BE2C (cell line): ENCODE data around the gene MGA.

Source experiments
- DNase-seq: peaks from one replicate; pipeline ENCODE4 v3.0.0-alpha.2; 2020
- H3K27me3 ChIP-seq: fragments of 250-450 bp; sonication (Bioruptor Pico); 2 replicates; pipeline ENCODE4 v1.5.1; 2020; ENCODE audit warnings: mild to moderate bottlenecking
- H3K36me3 ChIP-seq: fragments of 250-450 bp; sonication (Bioruptor Pico); 2 replicates; pipeline ENCODE4 v1.5.1; 2020; ENCODE audit warnings: mild to moderate bottlenecking
- H3K4me1 ChIP-seq: fragments of 250-450 bp; sonication (Bioruptor Pico); 2 replicates; pipeline ENCODE4 v1.5.1; 2020
- H3K4me3 ChIP-seq: 2 replicates; pipeline ENCODE4 v1.5.1; 2011; ENCODE audit warnings: low read depth, low read length
- H3K9me3 ChIP-seq: fragments of 250-450 bp; sonication (Bioruptor Pico); 2 replicates; pipeline ENCODE4 v1.5.1; 2020
- CTCF ChIP-seq: IDR thresholded peaks from 2 replicates; pipeline ENCODE4 v1.5.1; 2012; ENCODE audit warnings: mild to moderate bottlenecking, low read depth, low read length

MGA gene

DNA sequence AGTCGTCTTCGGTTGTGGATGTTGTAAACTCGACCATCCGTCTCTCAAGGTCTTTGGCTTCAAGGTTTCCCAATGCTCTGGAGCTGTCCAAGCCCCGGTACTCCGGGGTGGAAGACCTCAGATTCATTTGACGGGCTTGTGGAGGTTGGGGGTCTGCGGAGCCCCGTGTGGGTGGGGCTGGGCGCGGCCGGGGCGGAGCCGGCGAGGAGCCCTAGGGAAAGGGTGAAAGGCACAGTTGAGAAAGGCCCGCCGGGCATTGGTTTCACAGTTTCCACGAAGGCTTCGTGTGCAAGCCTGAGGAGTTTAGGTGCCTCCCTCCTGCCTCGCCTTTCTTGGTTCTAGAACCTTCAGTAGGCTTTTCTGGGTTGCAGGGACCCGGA is 360 bp upstream of the MGA start:
- Histone ChIP-seq H3K9me3 (peaks cover 5% of the 10 kb centered on the region; the same call in 1 of the 2 replicates), H3K36me3 (no peaks in the 10 kb centered on the region), H3K4me1 (no peaks in the 10 kb centered on the region; the same call in 1 of the 2 replicates), H3K27me3 (no peaks in the 10 kb centered on the region), H3K4me3 (peak overlapping the region; percentile 58; the same call in 1 of the 2 replicates)
- DNase-seq = no peak
- no peak for TF ChIP-seq CTCF

DNA sequence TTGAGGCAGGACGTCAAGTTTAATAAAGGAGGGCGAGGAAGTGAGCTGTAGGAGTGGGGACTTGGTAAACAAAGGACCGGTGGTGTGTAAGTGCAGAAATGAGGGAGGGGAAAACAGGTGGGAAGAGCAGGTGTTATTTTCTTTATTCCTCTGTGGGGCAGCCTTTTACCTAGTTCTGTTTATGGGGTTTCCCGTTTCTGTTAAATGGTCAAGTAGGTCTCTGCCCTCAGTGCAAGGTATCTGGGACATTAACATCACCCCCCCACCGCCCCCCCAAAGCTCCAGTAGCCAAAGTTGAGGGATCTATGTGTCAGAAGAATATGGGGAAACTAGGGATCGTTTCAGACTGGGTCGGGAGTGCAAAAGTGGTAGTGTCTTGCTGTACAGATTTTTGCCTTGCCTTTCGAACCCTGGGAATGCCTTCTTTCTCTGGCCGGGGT is 893 bp downstream of the MGA start:
- Histone ChIP-seq H3K9me3 (peaks cover 5% of the 10 kb centered on the region; the same call in 1 of the 2 replicates), H3K4me3 (peak overlapping the region; percentile 58), H3K4me1 (no peaks in the 10 kb centered on the region; the same call in 1 of the 2 replicates), H3K36me3 (no peaks in the 10 kb centered on the region), H3K27me3 (no peaks in the 10 kb centered on the region)
- DNase-seq = no peak
- no peak for TF ChIP-seq CTCF

DNA sequence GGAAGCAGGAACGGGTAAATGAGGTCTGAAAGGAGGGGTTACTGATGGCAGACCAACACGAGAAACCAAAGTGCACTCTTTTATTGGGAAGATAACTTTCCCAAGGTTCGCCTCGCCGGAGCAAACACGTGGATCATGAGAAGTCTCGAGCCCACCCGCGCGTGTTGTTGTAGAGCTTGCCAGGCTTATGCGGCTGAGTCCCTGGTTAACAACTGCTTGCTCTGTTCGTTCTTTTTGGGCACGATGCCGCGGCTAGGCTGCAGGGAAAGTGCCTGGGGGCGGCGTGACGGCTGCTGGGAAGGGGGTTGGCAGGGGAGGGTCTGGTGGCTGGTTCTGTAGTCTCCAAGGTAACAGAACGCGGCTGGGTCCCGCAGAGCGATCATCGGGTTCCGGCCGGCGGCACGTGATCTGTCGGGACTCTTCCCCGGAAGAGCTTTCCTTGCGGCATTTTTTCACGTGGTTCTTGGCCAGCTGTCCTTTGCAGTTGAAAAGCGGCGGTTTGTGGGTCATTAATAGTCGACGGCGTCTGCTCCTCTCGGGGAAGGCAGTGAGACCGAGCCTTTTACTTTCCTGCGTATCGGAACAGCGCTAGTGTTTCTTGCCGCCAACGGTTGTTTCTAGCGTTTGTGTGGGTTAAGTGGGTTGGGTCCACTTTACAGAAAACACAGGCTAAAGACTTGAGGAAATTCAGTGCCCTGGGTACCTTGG is 1.5 kb downstream of the MGA start:
- Histone ChIP-seq H3K4me1 (no peaks in the 10 kb centered on the region; the same call in 1 of the 2 replicates), H3K27me3 (no peaks in the 10 kb centered on the region), H3K9me3 (peaks cover 5% of the 10 kb centered on the region; the same call in 1 of the 2 replicates), H3K4me3 (peak overlapping the region; percentile 58), H3K36me3 (no peaks in the 10 kb centered on the region)
- TF ChIP-seq CTCF = no peak
- peak; percentile 84 for DNase-seq

DNA sequence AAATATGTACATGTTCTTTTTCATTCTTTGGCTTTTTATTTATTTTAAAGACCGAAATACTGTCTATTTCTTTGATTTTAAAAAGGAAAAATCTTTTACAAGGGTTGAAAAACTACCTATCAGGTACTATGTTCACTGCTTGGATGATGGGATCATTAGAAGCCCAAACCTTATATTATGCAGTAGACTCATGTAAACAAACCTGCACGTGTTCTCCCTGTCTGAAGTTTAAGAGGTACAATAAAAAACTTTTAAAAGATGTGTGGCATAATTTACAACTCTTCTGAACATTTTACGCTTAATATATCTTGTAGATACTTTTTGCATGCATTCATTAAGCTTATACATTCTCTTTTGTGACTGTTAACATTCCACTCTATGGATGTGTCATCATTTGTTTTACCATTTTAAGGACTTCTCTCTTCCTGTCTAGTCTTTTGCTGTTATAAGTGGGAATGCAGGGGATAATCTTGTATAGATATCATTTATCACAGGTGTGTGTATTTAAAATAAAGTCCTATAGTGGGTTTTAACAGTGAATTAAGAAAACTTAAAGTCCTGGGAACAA is 6.2 kb downstream of the MGA start:
- no peaks in the 10 kb centered on the region for H3K4me1 ChIP-seq
- H3K27me3 ChIP-seq = no peaks in the 10 kb centered on the region
- TF ChIP-seq CTCF = no peak
- DNase-seq = no peak
- H3K36me3 ChIP-seq = peaks cover 12% of the 10 kb centered on the region
- H3K4me3 ChIP-seq = no peak overlapping the region
- no peaks in the 10 kb centered on the region for H3K9me3 ChIP-seq

- Histone ChIP-seq H3K36me3 (peaks cover 21% of the 10 kb centered on the region), H3K4me3 (no peak overlapping the region), H3K27me3 (no peaks in the 10 kb centered on the region), H3K9me3 (no peaks in the 10 kb centered on the region), H3K4me1 (no peaks in the 10 kb centered on the region)
- DNase-seq = no peak
- TF ChIP-seq CTCF = no peak
These were observed 9.5 kb downstream of the MGA start for GRCh38 chr15:41669701-41670100.
